Measurements from ENCODE around the gene DLGAP4. TPM values are rescaled to one million over a fixed set of nuclear protein-coding genes. Genes with fewer than 3 reads are reported as not detected.

The DLGAP4 gene
- total and polyA plus RNA-seq, 9 of the 15 experiments (the other 6 are each of a cell fraction or from before 2014, with no cell fraction given), result 0.31 to 34.1 (median 4.5) TPM

GRCh38 chr20:36353740-36354139, 47.6 kb downstream of the DLGAP4 start:
- no peak overlapping the region for H3K27ac ChIP-seq (ENCODE audit: extremely low read depth, low read depth, low read length)
- intact Hi-C loops (cut with micrococcal nuclease), result no loop called here
- H3K9me3 ChIP-seq (replicated peaks; ENCODE audit: control insufficient read depth, insufficient read depth, low read depth, low read length), result no peaks in the 10 kb centered on the region
- H3K9ac ChIP-seq (ENCODE audit: insufficient read depth in 1 of 2, low read depth in 2 of 2, low read length in 2 of 2), result no peak overlapping the region
- H3K79me2 ChIP-seq (ENCODE audit: control insufficient read depth, insufficient read depth, low read length), result no peaks in the 10 kb centered on the region
- ChIA-PET POLR2A (interaction anchor here (0.6 to 1.2 kb wide), 2 partner anchors 21 to 627 kb away, joined by 3 to 4 read pairs; no protein-coding TSS in a partner anchor), CTCF (ENCODE audit: low intra/inter-chr PET ratio) (no interaction called here)
- no peak for ATAC-seq
- no peaks in the 10 kb centered on the region for H3K9me1 ChIP-seq (ENCODE audit: control insufficient read depth, insufficient read depth, low read length)
- H3K4me3 ChIP-seq, result no peak overlapping the region
- no TSS peak for BruUV-seq (replicated peaks)
- in situ Hi-C loops (cut with MboI), result no loop called here
- H4K20me1 ChIP-seq (replicated peaks; ENCODE audit: control insufficient read depth, insufficient read depth, low read length), result 0 out of 2 replicates have a peak, but pooled peaks cover 3% of the 10 kb centered on the region
- no peak for FAIRE-seq
- no peak overlapping the region for H3K4me2 ChIP-seq (ENCODE audit: insufficient read depth, low read length)
- H3K36me3 ChIP-seq (ENCODE audit: control insufficient read depth, insufficient read depth, low read length), result no peaks in the 10 kb centered on the region
- 5% methylated on average over 9 of the region's 9 CpGs for WGBS (ENCODE audit: insufficient coverage, low coverage, missing lambda C conversion rate)
- no peak for DNase-seq (ENCODE audit: extremely low read depth in 1 of 4, low spot score in 3 of 4)
- peaks cover 28 to 69% of the 10 kb centered on the region in 2 experiments; a peak in 4 of 5 replicates for H3K27me3 ChIP-seq (ENCODE audit: control insufficient read depth in 2 of 2, insufficient read depth in 2 of 2, low read length in 2 of 2)
- peaks cover 0 to 3% of the 10 kb centered on the region in 2 experiments; a peak in 2 of 5 replicates for H3K4me1 ChIP-seq (replicated peaks in 1 of 2; ENCODE audit: control insufficient read depth in 2 of 2, insufficient read depth in 2 of 2, low read length in 2 of 2)
- no peak overlapping the region for H2AFZ ChIP-seq (ENCODE audit: low read depth, low read length)
- peak; percentile 34 for TF ChIP-seq ZFP36 (IDR thresholded peaks at IDR 0.05; ENCODE audit: low read depth, low read length, partially characterized antibody)
- no peak for TF ChIP-seq MBD2 (IDR thresholded peaks at IDR 0.05; ENCODE audit: borderline replicate concordance, low read depth)

GRCh38 chr20:36355469-36356171, 49.5 kb downstream of the DLGAP4 start:
- H3K4me3 ChIP-seq, result no peak overlapping the region
- POLR2A ChIA-PET, result no interaction called here

More at GRCh38 chr20:36355469-36356171, 49.5 kb downstream of the DLGAP4 start:
- H3K4me2 ChIP-seq (ENCODE audit: insufficient read depth, low read length), result no peak overlapping the region
- no peak overlapping the region for H3K9ac ChIP-seq (ENCODE audit: insufficient read depth in 1 of 2, low read depth in 2 of 2, low read length in 2 of 2)
- FAIRE-seq, result no peak
- H3K79me2 ChIP-seq (ENCODE audit: control insufficient read depth, insufficient read depth, low read length), result no peaks in the 10 kb centered on the region
- peak; percentile 84 for ATAC-seq
- H3K4me1 ChIP-seq (replicated peaks in 1 of 2; ENCODE audit: control insufficient read depth in 2 of 2, insufficient read depth in 2 of 2, low read length in 2 of 2), result peaks cover 0 to 3% of the 10 kb centered on the region in 2 experiments; a peak in 2 of 5 replicates
- WGBS (ENCODE audit: insufficient coverage, low coverage, missing lambda C conversion rate), result 0% methylated on average over 5 of the region's 5 CpGs
- H4K20me1 ChIP-seq (replicated peaks; ENCODE audit: control insufficient read depth, insufficient read depth, low read length), result peaks cover 8% of the 10 kb centered on the region; the same call in 1 of the 2 replicates
- DNase-seq (ENCODE audit: extremely low read depth in 1 of 4, low spot score in 3 of 4), result peak in 3 of 4 experiments; percentile 61 to 64 (median 62)
- no peak overlapping the region for H2AFZ ChIP-seq (ENCODE audit: low read depth, low read length)
- H3K27ac ChIP-seq (ENCODE audit: extremely low read depth, low read depth, low read length), result no peak overlapping the region
- BruUV-seq (replicated peaks), result no TSS peak
- CTCF ChIA-PET (ENCODE audit: low intra/inter-chr PET ratio), result interaction anchor here (0.7 kb wide), 1 partner anchor 84 kb away, joined by 4 read pairs; no protein-coding TSS in a partner anchor
- H3K36me3 ChIP-seq (ENCODE audit: control insufficient read depth, insufficient read depth, low read length), result no peaks in the 10 kb centered on the region
- intact Hi-C loops (cut with micrococcal nuclease), result no loop called here
- in situ Hi-C loops (cut with MboI), result no loop called here
- no peaks in the 10 kb centered on the region for H3K9me1 ChIP-seq (ENCODE audit: control insufficient read depth, insufficient read depth, low read length)
- H3K27me3 ChIP-seq (ENCODE audit: control insufficient read depth in 2 of 2, insufficient read depth in 2 of 2, low read length in 2 of 2), result peaks cover 16 to 62% of the 10 kb centered on the region in 2 experiments; a peak in 4 of 5 replicates
- TF ChIP-seq ZNF146 (CRISPR knock-in tag; IDR thresholded peaks at IDR 0.05; ENCODE audit: unreplicated experiment) (peak; percentile 41), ZNF699 (CRISPR knock-in tag; IDR thresholded peaks at IDR 0.05; ENCODE audit: insufficient replicate concordance) (no peak), USF2 (CRISPR knock-in tag; IDR thresholded peaks at IDR 0.05) (0 out of 2 replicates have a peak, but pooled peaks have one; percentile 18)
- no peaks in the 10 kb centered on the region for H3K9me3 ChIP-seq (replicated peaks; ENCODE audit: control insufficient read depth, insufficient read depth, low read depth, low read length)

Measured in K562 (cell line).